ENCODE results near the gene COPB1.

DNA sequence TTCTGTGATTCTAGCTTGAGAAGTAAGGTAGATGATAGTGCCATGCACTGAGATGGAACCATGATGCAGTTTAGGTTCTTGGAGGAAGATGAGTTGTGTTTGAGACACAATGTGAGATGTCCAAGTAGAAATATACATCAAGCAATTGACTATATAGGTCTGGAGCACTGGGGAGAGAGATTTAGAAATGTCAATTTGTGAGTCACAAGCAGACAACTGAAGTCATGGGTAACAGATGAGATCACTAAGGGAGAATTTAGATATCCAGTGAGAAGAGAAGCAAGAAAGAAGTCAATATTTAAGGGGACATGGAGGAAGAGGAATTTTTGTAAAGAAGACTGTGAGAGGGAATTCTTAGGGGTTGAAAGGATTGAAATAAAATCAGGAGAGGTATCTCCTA is 75.5 kb downstream of the COPB1 start:
- TF ChIP-seq POLR2AphosphoS5 (IDR thresholded peaks at IDR 0.05; ENCODE audit: low read depth, low read length) (no peak), RAD21 (IDR thresholded peaks at IDR 0.05; ENCODE audit: low read length) (no peak), EZH2phosphoT487 (IDR thresholded peaks at IDR 0.05; ENCODE audit: borderline replicate concordance, low read depth) (no peak), SIN3A (IDR thresholded peaks at IDR 0.05; ENCODE audit: borderline replicate concordance, low read depth, low read length) (no peak), FOXJ3 (CRISPR knock-in tag; IDR thresholded peaks at IDR 0.05) (no peak), CHD2 (IDR thresholded peaks at IDR 0.05; ENCODE audit: low read length, partially characterized antibody) (no peak), CTCF (IDR thresholded peaks at IDR 0.05) (no peak)
